ENCODE data around the gene MYRFL.
A peak's percentile ranks its signal among the peaks of the same experiment; 100 is the strongest.
"Not testable (repeated sequence)": the region's sequence is repeated elsewhere in the genome, so short reads cannot be mapped to it uniquely, and the experiment has no call there.

Gene MYRFL

DNA sequence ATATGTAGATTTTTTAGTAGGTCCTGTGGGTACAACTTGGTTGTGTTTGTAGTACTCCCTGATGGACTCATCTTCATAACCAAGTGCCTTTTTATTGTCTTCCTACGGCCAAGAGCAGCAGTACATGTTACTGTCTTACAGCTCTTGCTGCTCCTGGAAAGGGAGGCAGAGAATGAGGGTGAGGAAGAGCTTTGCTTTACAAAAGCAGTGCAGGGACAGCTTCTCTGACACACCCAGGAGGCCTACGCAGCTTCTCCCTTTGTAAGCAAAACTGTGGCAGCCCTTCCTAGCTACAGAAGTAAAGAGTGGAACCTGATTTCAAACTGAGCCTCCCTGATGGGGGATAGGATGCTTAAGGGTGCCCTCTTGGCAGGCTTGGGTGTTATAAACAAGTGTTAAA lies 18.6 kb downstream of the MYRFL start:
- DNase-seq (ENCODE audit: low read depth in 2 of 2) = no peak

DNA sequence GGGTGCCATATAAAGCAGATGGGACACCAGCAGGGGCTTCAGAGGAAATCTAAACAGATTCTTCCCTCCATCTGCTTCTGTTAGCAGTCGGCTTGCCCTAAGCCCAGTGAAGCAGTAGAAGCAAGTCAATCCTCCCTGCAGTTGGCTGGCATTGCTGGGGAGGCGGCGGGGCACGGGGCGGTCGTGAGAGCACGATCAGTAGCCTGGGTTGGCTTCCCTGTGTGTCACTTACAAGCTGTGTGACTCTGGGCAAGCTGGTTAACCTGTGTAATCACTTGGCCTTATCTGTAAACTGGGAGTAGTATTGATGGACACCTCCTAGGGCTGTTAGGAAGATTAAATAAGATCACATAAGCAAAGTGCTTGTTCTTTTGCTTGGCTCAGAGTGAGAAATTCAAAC lies 19.4 kb downstream of the MYRFL start:
- no peak for DNase-seq (ENCODE audit: low read depth in 2 of 2)

GRCh38 chr12:69844836-69845235 lies 19.8 kb downstream of the MYRFL start:
- DNase-seq (ENCODE audit: low read depth in 2 of 2) = no peak

DNA sequence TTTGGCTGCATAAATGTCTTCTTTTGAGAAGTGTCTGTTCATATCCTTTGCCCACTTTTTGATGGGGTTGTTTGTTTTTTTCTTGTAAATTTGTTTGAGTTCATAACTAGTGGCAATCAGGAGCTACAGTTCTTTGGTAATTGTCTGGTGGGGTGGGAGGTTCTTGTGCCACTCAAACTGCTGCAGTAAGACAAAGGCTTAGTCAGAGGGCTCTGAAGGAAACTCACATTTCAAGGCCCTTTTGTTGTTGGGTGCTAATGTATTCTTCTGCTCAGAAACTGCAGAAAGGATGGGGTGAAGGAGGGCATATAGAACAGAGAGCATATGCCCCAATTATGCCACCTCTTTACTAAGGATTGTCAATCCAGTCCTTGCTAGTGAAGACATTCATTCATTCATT lies 21.9 kb downstream of the MYRFL start:
- no peak for DNase-seq (ENCODE audit: low read depth in 2 of 2)

DNA sequence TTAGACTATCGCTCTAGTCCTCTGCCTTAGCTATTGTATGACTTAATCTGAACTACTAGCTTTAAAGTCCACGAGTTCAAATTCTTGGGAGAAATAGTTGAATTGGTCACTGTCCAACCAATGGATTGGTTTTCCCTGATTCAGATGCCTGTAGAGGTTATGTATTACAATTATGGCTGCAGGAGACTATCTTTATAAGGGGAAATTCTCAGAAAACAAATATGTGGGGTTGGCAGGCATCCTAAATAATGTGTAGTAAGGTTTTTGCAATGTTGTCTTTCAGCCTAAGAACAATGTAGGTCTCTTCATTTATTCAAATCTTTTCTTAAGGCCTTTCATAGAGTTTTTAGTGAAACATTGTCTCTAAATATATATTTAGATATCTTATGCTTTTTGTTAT lies 26.9 kb downstream of the MYRFL start:
- no peak for DNase-seq (ENCODE audit: low read depth in 2 of 2)

DNA sequence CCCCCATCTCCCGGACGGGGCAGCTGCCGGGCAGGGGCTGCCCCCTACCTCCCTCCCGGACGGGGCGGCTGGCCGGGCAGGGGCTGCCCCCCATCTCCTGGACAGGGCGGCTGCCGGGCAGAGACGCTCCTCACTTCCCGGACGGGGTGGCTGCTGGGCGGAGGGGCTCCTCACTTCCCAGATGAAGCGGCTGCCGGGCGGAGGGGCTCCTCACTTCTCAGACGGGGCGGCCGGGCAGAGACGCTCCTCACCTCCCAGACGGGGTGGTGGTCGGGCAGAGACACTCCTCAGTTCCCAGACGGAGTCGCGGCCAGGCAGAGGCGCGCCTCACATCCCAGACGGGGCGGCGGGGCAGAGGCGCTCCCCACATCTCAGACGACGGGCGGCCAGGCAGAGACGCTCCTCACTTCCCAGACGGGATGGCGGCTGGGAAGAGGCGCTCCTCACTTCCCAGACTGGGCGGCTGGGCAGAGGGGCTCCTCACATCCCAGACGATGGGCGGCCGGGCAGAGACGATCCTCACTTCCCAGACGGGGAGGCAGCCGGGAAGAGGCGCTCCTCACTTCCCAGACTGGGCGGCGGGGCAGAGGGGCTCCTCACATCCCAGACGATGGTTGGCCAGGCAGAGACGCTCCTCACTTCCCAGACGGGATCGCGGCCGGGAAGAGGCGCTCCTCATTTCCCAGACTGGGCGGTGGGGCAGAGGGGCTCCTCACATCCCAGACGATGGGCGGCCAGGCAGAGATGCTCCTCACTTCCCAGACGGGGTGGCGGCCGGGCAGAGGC lies 28.3 kb downstream of the MYRFL start:
- not testable (repeated sequence) for DNase-seq (ENCODE audit: low read depth in 2 of 2)

- no peak for DNase-seq (ENCODE audit: low read depth in 2 of 2)
Measured at GRCh38 chr12:69866698-69867097, 41.7 kb downstream of the MYRFL start.

DNA sequence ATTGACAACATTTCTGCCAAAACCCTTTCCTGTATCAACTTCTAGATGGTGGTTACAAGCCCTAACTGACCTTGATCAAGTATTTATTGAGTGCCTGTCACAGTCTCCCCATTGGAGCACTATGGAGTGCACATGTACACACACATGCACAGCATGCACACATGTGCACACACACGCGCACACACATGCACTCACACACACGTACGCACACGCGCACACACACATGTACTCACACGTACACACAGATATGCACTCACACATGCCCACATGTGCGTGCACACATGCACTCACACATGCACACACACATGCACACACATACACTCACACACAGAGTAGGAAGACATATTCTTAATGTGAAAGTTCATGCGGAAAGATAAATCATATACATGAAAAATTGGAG lies 43.7 kb downstream of the MYRFL start:
- no peak for DNase-seq (ENCODE audit: low read depth in 2 of 2)

DNA sequence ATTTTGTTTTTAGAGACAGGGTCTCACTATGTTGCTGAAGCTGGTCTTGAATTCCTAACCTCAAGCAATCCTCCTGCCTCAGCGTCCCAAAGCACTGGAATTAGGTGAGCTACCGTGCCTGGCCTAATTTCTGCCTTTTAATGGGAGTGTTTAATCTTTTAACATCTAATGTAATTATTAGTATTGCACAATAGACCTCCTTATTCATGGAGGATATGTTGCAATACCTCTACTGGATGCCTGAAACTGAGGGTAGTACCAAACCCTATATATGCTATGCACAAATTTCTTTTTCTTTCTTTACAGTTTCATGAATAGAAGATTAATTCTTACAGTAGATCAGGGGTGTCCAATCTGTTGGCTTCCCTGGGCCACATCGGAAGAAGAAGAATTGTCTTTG lies 47.8 kb downstream of the MYRFL start:
- no peak for DNase-seq (ENCODE audit: low read depth in 2 of 2)

DNA sequence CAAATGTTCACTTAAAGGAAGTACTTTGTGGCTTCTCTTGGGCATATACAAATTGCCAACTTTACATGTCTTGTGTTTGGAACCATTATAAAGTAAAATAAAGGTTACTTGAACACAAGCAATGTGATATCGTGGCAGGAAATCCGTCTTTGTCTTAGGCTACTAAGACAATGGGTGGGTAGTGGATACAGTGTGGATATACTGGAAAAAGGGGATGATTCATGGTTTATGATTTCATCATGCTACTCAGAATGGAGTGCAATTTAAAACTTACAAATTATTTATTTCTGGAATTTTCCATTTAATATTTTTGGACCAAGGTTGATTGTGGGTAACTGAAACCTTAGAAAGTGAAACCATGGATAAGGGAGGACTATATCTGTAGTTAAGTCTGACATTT lies 48.4 kb downstream of the MYRFL start:
- no peak for DNase-seq (ENCODE audit: low read depth in 2 of 2)

- DNase-seq (ENCODE audit: low read depth in 2 of 2) = no peak
Measured at GRCh38 chr12:69874606-69875005, 49.6 kb downstream of the MYRFL start.

DNA sequence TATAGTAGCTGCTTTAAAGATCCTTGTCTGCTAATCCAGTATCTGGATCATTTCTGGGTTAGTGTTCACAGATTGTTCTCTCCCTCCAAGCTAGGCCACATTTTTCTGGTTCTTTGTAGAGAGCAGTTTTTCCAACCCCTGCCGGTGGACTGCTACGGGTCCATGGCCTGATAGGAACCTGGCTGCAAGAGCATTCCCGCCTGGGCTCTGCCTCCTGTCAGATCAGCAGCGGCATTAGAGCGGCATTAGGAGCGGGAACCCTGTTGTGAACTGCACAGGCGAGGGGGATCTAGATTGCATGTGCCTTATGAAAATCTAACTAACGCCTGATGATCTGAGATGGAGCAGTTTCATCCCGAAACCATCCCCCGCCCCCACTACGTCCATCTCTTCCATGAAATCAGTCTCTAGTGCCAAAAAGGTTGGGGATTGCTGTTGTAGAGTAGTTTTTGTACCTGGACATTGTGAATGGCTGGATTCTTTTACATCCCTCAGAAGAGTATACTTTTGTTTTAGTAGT lies 50.4 kb downstream of the MYRFL start:
- no peak for DNase-seq (ENCODE audit: low read depth in 2 of 2)

GRCh38 chr12:69879007-69879960 lies 54.3 kb downstream of the MYRFL start:
- DNase-seq (ENCODE audit: low read depth in 2 of 2) = peak; percentile 26 to 59

DNA sequence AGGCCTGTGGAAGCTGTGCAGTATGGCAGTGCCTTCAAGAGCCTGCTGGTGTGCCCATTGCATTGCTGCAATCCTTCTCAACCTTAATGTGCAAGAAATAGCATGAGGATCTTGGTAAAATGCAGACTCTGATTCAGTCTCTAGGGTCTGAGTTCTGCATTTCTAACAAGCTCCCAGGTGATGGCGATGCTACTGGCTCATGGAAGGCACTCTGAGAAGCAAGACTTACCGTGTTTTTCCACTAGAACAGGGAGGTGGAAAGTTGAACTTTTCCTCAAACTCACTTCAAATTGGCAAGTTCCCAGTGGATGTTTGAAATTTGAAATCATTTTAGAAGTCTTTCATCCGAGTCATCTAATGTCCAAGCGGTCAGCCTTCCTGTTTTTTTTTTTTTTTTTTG lies 55.5 kb downstream of the MYRFL start:
- no peak for DNase-seq (ENCODE audit: low read depth in 2 of 2)

DNA sequence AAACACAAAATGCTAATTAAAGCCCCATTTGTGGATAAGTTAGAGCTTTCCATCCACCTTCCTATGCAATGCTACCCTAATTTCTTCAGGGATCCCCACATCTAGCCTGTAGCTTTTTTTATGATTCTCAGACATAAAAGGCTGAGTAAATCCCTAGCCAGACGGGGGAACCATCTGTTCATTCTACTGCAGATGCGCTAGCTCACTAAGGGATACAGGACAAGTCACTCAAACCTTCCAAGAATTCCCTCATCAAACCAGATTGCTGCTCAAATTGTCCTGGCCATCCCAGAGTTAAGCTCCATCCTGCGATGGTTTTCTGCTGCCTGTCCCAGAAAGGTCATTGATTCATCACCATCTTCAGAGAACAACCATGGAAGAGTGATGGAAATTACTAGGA lies 56.7 kb downstream of the MYRFL start:
- DNase-seq (ENCODE audit: low read depth in 2 of 2) = no peak

DNA sequence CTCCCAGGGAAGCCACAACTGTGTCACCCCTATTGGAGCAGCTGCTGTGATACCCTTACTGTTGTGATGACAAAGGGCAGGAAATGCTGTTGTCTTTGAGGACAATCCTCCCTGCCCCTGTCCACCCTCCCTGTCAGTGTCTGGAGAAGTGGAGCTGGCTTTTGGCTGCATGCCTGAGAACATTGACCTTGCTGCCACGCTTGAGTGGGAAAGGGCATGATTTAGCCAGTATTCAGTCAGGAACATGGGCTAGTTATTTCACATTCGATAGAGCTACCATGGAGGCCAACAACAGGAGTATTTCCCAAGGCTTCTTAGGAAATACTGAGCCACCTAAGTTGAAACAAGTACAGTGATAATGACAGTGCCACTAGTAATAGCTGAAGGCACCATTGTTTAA lies 59.4 kb downstream of the MYRFL start:
- no peak for DNase-seq (ENCODE audit: low read depth in 2 of 2)

GRCh38 chr12:69885658-69886057 lies 60.6 kb downstream of the MYRFL start:
- no peak for DNase-seq (ENCODE audit: low read depth in 2 of 2)

DNA sequence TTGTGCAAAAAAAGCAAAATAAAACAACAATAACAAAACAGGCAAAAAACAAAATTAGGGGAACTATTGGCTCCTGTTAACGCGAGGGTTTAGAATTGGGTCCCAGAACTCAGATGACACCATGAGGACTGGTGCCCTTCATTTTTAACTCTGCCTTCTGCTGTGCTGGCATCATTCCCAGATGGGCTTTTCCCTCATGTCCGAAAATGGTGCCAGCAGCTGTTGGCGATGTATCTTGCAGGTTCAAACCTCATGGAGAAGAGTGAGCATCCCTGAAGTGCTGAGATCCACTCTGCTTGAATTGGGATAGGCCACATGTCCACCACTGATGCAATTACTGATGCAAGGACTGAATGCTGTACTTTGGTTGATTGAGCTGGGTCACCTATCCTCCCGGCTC lies 61.1 kb downstream of the MYRFL start:
- DNase-seq (ENCODE audit: low read depth in 2 of 2) = no peak

DNA sequence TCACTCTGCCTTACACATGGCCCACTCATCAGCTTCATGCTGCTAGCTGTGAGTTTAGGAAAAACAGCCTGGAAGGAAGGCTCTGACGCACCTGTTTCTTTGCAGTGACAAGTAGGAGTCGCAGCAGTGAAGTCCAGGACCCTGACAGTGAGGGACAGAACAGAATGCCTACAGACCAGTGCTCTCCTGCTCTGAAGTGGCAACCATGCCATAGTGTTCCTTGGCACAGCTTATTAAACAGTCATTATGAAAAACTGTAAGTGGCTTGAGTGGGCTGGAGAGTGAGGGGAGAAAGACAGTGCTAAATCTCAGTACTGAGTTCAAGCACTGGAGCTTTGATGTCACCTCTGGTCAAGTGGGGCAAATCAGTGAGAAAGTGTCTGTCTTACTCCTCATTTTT lies 61.7 kb downstream of the MYRFL start:
- no peak for DNase-seq (ENCODE audit: low read depth in 2 of 2)

- no peak for DNase-seq (ENCODE audit: low read depth in 2 of 2)
Measured at GRCh38 chr12:69888901-69889300, 63.9 kb downstream of the MYRFL start.

DNA sequence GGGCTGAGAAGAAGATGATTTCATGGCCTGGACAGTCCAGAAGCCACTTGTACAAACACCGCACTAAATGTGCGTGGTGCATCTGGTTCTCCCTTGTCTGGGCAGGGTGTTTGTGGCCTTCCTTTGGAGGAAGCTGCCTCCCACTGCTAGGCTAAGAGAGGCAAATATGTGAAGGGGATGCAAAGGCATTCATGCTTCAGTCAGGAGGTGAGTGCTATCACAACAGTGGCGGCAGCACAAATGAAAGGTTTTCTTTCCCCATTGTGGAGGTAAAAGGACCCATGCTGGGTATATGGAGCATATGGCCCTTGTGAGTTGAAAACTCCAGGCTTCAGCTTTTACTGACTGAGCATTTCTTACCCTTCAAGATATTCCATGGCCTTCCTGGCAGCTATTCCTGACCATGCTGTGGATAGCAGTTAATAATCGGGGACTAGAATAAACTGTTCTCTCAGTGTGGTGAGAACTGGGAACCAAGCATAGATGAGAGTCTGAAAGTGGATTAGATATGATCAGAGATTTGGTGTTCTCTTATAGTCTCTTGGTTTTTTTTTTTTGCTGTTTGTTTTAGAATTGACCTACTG lies 69.9 kb downstream of the MYRFL start:
- DNase-seq (ENCODE audit: low read depth in 2 of 2) = no peak

- no peak for DNase-seq (ENCODE audit: low read depth in 2 of 2)
Measured at GRCh38 chr12:69896653-69897381, 71.8 kb downstream of the MYRFL start.
